Thoracic aorta (tissue), 2 donors: Measurements from ENCODE around the gene ZNF433. TPM values are rescaled to one million over a fixed set of nuclear protein-coding genes. Genes with fewer than 3 reads are reported as not detected.

Source experiments
- ATAC-seq: fragments of 150-250 bp; one replicate; pipeline ENCODE4 v1.8.0; 2017; ENCODE audit warnings: low read depth; ENCODE audit not compliant: insufficient number of reproducible peaks, low FRiP score
- DNase-seq: peaks from one replicate; pipeline ENCODE4 v3.0.0-alpha.2; 2020; ENCODE audit warnings: low spot score
- H3K27ac ChIP-seq, 2 donors: fragments of 200-600 bp; sonication (generic); 1 replicate in 1 of 2; 2 replicates in 1 of 2; pipeline ENCODE4 v1.5.1; 2016; ENCODE audit warnings: mild to moderate bottlenecking in 2 of 2, moderate library complexity in 2 of 2
- H3K27me3 ChIP-seq: fragments of 200-600 bp; sonication (generic); replicated peaks from 2 replicates; pipeline ENCODE4 v1.6.0; 2016; ENCODE audit warnings: mild to moderate bottlenecking; ENCODE audit not compliant: insufficient read depth
- H3K36me3 ChIP-seq: fragments of 200-600 bp; sonication (generic); one replicate; pipeline ENCODE4 v1.5.1; 2016
- H3K4me1 ChIP-seq, 2 donors: fragments of 200-600 bp; sonication (generic); 1 replicate in 1 of 2; 2 replicates in 1 of 2; pipeline versions ENCODE4 v1.5.1 to v1.6.0; 2016; ENCODE audit warnings: low read depth in 2 of 2, mild to moderate bottlenecking in 1 of 2; ENCODE audit not compliant: control insufficient read depth in 1 of 2
- H3K4me3 ChIP-seq: fragments of 200-600 bp; sonication (generic); 2 replicates; pipeline ENCODE4 v1.5.1; 2016; ENCODE audit warnings: mild to moderate bottlenecking
- H3K9me3 ChIP-seq: fragments of 200-600 bp; sonication (generic); 2 replicates; pipeline ENCODE4 v1.5.1; 2016
- CTCF ChIP-seq: fragments of 200-600 bp; sonication (generic); IDR thresholded peaks from one replicate; pipeline ENCODE4 v1.5.1; 2019; ENCODE audit warnings: antibody characterized with exemption
- total RNA-seq, 2 donors: library from RNA; depleted of rRNA; stranded (reverse); fragments of >200 nt; gene quantifications; one replicate each; pipeline versions ENCODE4 v1.1.0 to v1.2.3, GENCODE V29; 2016

The ZNF433 gene
- total RNA-seq, 2 donors from 2014 or later, result 6.6 to 7.0 TPM

- Histone ChIP-seq H3K4me3 (peak overlapping the region; percentile 90), H3K27me3 (no peaks in the 10 kb centered on the region), H3K27ac (peak overlapping the region; percentile 77 to 90), H3K36me3 (no peaks in the 10 kb centered on the region), H3K4me1 (no peaks in the 10 kb centered on the region), H3K9me3 (peaks cover under 1% of the 10 kb centered on the region)
- DNase-seq (peak; percentile 96), ATAC-seq (peak; percentile 79)
- TF ChIP-seq CTCF, result no peak
Measured at GRCh38 chr19:11987405-11988281, 47.8 kb downstream of the ZNF433 start.

- no peak for ATAC-seq
Measured at GRCh38 chr19:11986754-11987153, 48.7 kb downstream of the ZNF433 start.

DNA sequence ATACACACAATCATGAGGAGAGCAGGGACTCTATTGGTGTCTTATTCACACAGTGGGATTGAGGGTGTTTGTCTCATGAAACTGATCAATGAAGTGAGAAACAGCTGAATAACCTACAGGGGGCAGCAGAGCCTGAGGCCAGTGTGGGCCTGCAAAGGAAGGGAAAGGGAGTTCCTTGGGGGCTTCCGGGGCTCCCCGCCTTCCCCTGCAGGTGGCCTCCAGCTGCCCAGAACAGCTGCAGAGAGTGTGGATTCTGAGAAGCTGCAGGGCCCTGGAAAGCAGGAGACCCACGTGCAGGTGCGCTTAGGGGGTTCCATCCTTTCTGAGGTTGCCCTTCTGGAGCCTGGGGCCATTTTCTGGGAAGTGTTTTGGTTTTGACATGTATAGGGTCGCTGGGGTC lies 50.5 kb downstream of the ZNF433 start:
- Histone ChIP-seq H3K4me3 (no peak overlapping the region), H3K4me1 (no peaks in the 10 kb centered on the region), H3K9me3 (peaks cover 19% of the 10 kb centered on the region), H3K36me3 (no peaks in the 10 kb centered on the region), H3K27ac (no peak overlapping the region), H3K27me3 (no peaks in the 10 kb centered on the region)
- no peak for ATAC-seq
- DNase-seq, result no peak
- TF ChIP-seq CTCF, result no peak

More at GRCh38 chr19:11986754-11987153, 48.7 kb downstream of the ZNF433 start:
- DNase-seq, result no peak
- TF ChIP-seq CTCF, result no peak
- Histone ChIP-seq H3K4me3 (peak overlapping the region; percentile 90), H3K4me1 (no peaks in the 10 kb centered on the region), H3K9me3 (peaks cover 3% of the 10 kb centered on the region), H3K27ac (no peak overlapping the region), H3K36me3 (no peaks in the 10 kb centered on the region), H3K27me3 (no peaks in the 10 kb centered on the region)

DNA sequence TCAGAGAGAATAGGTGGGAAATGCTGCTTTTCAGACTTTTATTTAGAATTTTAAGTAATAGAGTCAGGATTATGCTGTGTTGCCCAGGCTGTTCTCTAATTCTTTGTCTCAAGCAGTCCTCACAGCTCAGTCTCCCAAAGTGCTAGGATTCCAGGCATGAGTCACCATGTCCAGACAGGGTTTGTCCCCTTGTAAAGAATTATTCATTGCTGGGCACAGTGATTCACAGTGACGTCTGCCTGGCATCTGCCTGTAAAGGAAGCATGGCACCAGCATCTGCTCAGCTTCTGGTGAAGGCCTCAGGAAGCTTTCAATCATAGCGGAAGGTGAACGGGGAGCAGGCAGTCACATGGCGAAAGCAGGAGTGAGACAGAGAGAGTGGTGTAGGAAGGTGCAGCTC lies 53.0 kb downstream of the ZNF433 start:
- Histone ChIP-seq H3K27me3 (no peaks in the 10 kb centered on the region), H3K27ac (no peak overlapping the region), H3K4me3 (no peak overlapping the region), H3K4me1 (no peaks in the 10 kb centered on the region), H3K9me3 (peaks cover 43% of the 10 kb centered on the region), H3K36me3 (peaks cover 22% of the 10 kb centered on the region)
- DNase-seq (no peak), ATAC-seq (no peak)
- no peak for TF ChIP-seq CTCF

- no peaks in the 10 kb centered on the region for H3K27me3 ChIP-seq
- ATAC-seq (no peak), DNase-seq (no peak)
- no peaks in the 10 kb centered on the region for H3K4me1 ChIP-seq
- H3K4me3 ChIP-seq, result peak overlapping the region; percentile 20
- peaks cover 26% of the 10 kb centered on the region for H3K36me3 ChIP-seq
- H3K9me3 ChIP-seq, result peaks cover 49% of the 10 kb centered on the region
- no peak overlapping the region for H3K27ac ChIP-seq
- TF ChIP-seq CTCF, result no peak
Measured at GRCh38 chr19:11979527-11979926, 56.0 kb downstream of the ZNF433 start.
